Stomach (tissue), 9 donors: ENCODE measurements around the gene F7. TPM values are rescaled to one million over a fixed set of nuclear protein-coding genes. Genes with fewer than 3 reads are reported as not detected.

ENCODE experiments used
- DNase-seq, 2 donors: peaks; one replicate each; pipeline versions ENCODE4 v3.0.0 to v3.0.0-alpha.2; 2013 to 2019
- H3K27ac ChIP-seq, 5 donors: fragments of 200-600 bp in 4 of 5; sonication (generic) in 4 of 5; one replicate each; pipeline ENCODE4 v1.5.1; 2013 to 2019; ENCODE audit warnings: mild to moderate bottlenecking in 1 of 5, moderate library complexity in 1 of 5
- H3K27me3 ChIP-seq, 3 donors: fragments of 200-600 bp; sonication (generic); one replicate each; pipeline ENCODE4 v1.5.1; 2017 to 2019; ENCODE audit warnings: mixed run types in 1 of 3
- H3K36me3 ChIP-seq, 4 donors: fragments of 200-600 bp; sonication (generic); 1 replicate in 3 of 4; 2 replicates in 1 of 4; pipeline ENCODE4 v1.5.1; 2016 to 2019
- H3K4me1 ChIP-seq, 4 donors: fragments of 200-600 bp; sonication (generic); one replicate each; pipeline ENCODE4 v1.5.1; 2016 to 2019
- H3K4me3 ChIP-seq, 4 donors: fragments of 200-600 bp; sonication (generic) in 3 of 4; one replicate each; pipeline ENCODE4 v1.5.1; 2016 to 2019; ENCODE audit warnings: mild to moderate bottlenecking in 1 of 4
- H3K9me3 ChIP-seq, 4 donors: fragments of 200-600 bp; sonication (generic); one replicate each; pipeline ENCODE4 v1.5.1; 2016 to 2019
- CTCF ChIP-seq, 7 experiments: fragments of 450-650 bp in 4 of 7; fragments of 200-600 bp in 3 of 7; sonication (generic) in 3 of 7; IDR thresholded peaks; one replicate each; pipeline ENCODE4 v1.5.1; 2016 to 2019; ENCODE audit warnings: antibody characterized with exemption in 7 of 7, control low read depth in 2 of 7, mild to moderate bottlenecking in 1 of 7
- EP300 ChIP-seq: sonication (generic); formaldehyde crosslinking; IDR thresholded peaks from one replicate; pipeline ENCODE4 v1.6.1; 2017; ENCODE audit warnings: antibody characterized with exemption
- POLR2A ChIP-seq, 4 donors: fragments of 450-650 bp; IDR thresholded peaks; one replicate each; pipeline ENCODE4 v1.6.1; 2016; ENCODE audit warnings: antibody characterized with exemption in 4 of 4, control low read depth in 2 of 4, mild to moderate bottlenecking in 1 of 4, moderate library complexity in 1 of 4
- POLR2AphosphoS5 ChIP-seq, 3 donors: sonication (generic); formaldehyde crosslinking; IDR thresholded peaks; one replicate each; pipeline ENCODE4 v1.6.1; 2016; ENCODE audit warnings: antibody characterized with exemption in 3 of 3
- WGBS, 5 donors: extraction: QIAGEN DNeasy Blood & Tissue Kit in 3 of 5; methylation state at CpG; one replicate each; pipeline versions ENCODE4 v1.1.5 to v1.1.7; 2013 to 2018; 5-methylcytosine and 5-hydroxymethylcytosine counted together
- intact Hi-C: fragments of 100-400 bp; cut with DNase I; formaldehyde crosslinking; loops from one replicate; pipeline ENCODE4 v1.15.1; 2023; ENCODE audit warnings: low total_unique reads
- polyA plus RNA-seq, 3 donors: library from polyadenylated mRNA; stranded (reverse); fragments of 200-250 nt; gene quantifications; one replicate each; pipeline ENCODE4 v1.2.3, GENCODE V29; 2013
- total RNA-seq, 5 donors: library from RNA; depleted of rRNA; stranded (reverse); fragments of >200 nt; gene quantifications; one replicate each; pipeline versions ENCODE4 v1.1.0 to v1.2.3, GENCODE V29; 2014 to 2016
- donor health status: healthy with polysubstance abuse.
- donor health status: Bipolar disorder and iron deficiency.
- donor health status: healthy.

F7 gene
- total and polyA plus RNA-seq, 8 donors: 0.10 TPM; not detected in 7

- Histone ChIP-seq H3K9me3 (no peaks in the 10 kb centered on the region), H3K36me3 (peaks cover under 1 to 55% (median 46%) of the 10 kb centered on the region in 4 donors), H3K27me3 (peaks cover 0 to 32% (median 0%) of the 10 kb centered on the region in 3 donors), H3K27ac (no peak overlapping the region), H3K4me1 (no peaks in the 10 kb centered on the region), H3K4me3 (no peak overlapping the region)
- 89 to 94% (median 92%) methylated on average over 10 to 25 of the region's 25 CpGs for WGBS, 5 donors
- intact Hi-C loops: no loop called here
- TF ChIP-seq CTCF (IDR thresholded peaks at IDR 0.05): no peak
- TF ChIP-seq POLR2AphosphoS5 (IDR thresholded peaks at IDR 0.05): no peak
- no peak for TF ChIP-seq EP300
- TF ChIP-seq POLR2A (IDR thresholded peaks at IDR 0.05): no peak
- no peak for DNase-seq
These were observed 12.6 kb upstream of the F7 start for GRCh38 chr13:113092776-113093579.

- no peak for DNase-seq
- intact Hi-C loops: no loop called here
- H3K36me3 ChIP-seq: peaks cover 0 to 54% (median 41%) of the 10 kb centered on the region in 4 donors
- TF ChIP-seq POLR2AphosphoS5 (IDR thresholded peaks at IDR 0.05): no peak
- no peak for TF ChIP-seq CTCF (IDR thresholded peaks at IDR 0.05)
- no peak for TF ChIP-seq EP300
- no peak for TF ChIP-seq POLR2A (IDR thresholded peaks at IDR 0.05)
- no peaks in the 10 kb centered on the region for H3K4me1 ChIP-seq
- peaks cover 0 to 29% (median 0%) of the 10 kb centered on the region in 3 donors for H3K27me3 ChIP-seq
- WGBS, 5 donors: 80 to 88% (median 85%) methylated on average over 23 to 29 of the region's 29 CpGs
- no peak overlapping the region for H3K27ac ChIP-seq
- no peaks in the 10 kb centered on the region for H3K9me3 ChIP-seq
- no peak overlapping the region for H3K4me3 ChIP-seq
These were observed 11.8 kb upstream of the F7 start for GRCh38 chr13:113093580-113094409.

GRCh38 chr13:113094410-113094800 lies 11.2 kb upstream of the F7 start:
- TF ChIP-seq EP300 (no peak), CTCF (IDR thresholded peaks at IDR 0.05) (no peak), POLR2A (IDR thresholded peaks at IDR 0.05) (no peak), POLR2AphosphoS5 (IDR thresholded peaks at IDR 0.05) (no peak)
- Histone ChIP-seq H3K4me1 (no peaks in the 10 kb centered on the region), H3K36me3 (peaks cover 0 to 50% (median 36%) of the 10 kb centered on the region in 4 donors), H3K27me3 (peaks cover 0 to 34% (median 0%) of the 10 kb centered on the region in 3 donors), H3K9me3 (no peaks in the 10 kb centered on the region), H3K4me3 (no peak overlapping the region), H3K27ac (no peak overlapping the region)
- no peak for DNase-seq
- 86 to 89% (median 88%) methylated on average over 13 to 14 of the region's 14 CpGs for WGBS, 5 donors
- intact Hi-C loops: no loop called here
